K562 (cell line): Measurements from ENCODE around the gene HOXB6. TPM values are rescaled to one million over a fixed set of nuclear protein-coding genes. Genes with fewer than 3 reads are reported as not detected.

ENCODE experiments used
- ATAC-seq: fragments of 200-7000 bp; cut with Tn5 transposase; 3 replicates; pipeline ENCODE4 v1.9.1; 2020; ENCODE audit warnings: moderate library complexity
- BruUV-seq: library from RNA; stranded (reverse); fragments of 400-500 nt; replicated peaks from 2 replicates; lab custom pipeline; 2021; lab: Mats Ljungman, UMichigan
- CTCF ChIA-PET: fragments of 300-600 bp; formaldehyde crosslinking; extraction: SDS; loops from one replicate; lab custom pipeline; 2021; ENCODE audit warnings: low intra/inter-chr PET ratio; lab: Yijun Ruan, JAX
- POLR2A ChIA-PET: fragments of 300-600, 350-650 bp; sonication (Branson Sonifier 250); formaldehyde crosslinking; extraction: SDS; loops from one replicate; lab custom pipeline; 2021; ENCODE audit warnings: antibody characterized with exemption, inconsistent platforms; lab: Yijun Ruan, JAX
- DNase-seq, 4 experiments: peaks; one replicate each; pipeline versions ENCODE4 v3.0.0 to v3.0.0-alpha.2; 2011 to 2018; ENCODE audit warnings: low spot score in 3 of 4, mixed read lengths in 3 of 4; ENCODE audit errors: extremely low read depth in 1 of 4
- FAIRE-seq: peaks from 2 replicates; lab custom pipeline; 2011; peaks lifted over from hg19 to GRCh38; lab: Jason Lieb, UNC
- H2AFZ ChIP-seq: 2 replicates; pipeline ENCODE4 v1.6.0; 2011; ENCODE audit warnings: low read depth, low read length, control low read depth, inconsistent platforms
- H3K27ac ChIP-seq: fragments of 200-600 bp; 3 replicates; pipeline ENCODE4 v1.8.0; 2011; ENCODE audit warnings: low read depth, mild to moderate bottlenecking, control low read depth, inconsistent platforms, low read length, moderate library complexity, mixed read lengths; ENCODE audit errors: extremely low read depth
- H3K27me3 ChIP-seq, 2 experiments: fragments of 300-600 bp in 1 of 2; 2 replicates in 1 of 2; 3 replicates in 1 of 2; pipeline versions ENCODE4 v1.6.0 to v1.8.0; 2011; ENCODE audit warnings: inconsistent platforms in 2 of 2, low read length in 2 of 2, mild to moderate bottlenecking in 1 of 2, mixed read lengths in 1 of 2, moderate library complexity in 1 of 2; ENCODE audit not compliant: control insufficient read depth in 2 of 2, insufficient read depth in 2 of 2
- H3K36me3 ChIP-seq: fragments of 300-600 bp; 3 replicates; pipeline ENCODE4 v1.8.0; 2011; ENCODE audit warnings: mild to moderate bottlenecking, low read length, inconsistent platforms; ENCODE audit not compliant: control insufficient read depth, insufficient read depth
- H3K4me1 ChIP-seq, 2 experiments: fragments of 200-600 bp in 1 of 2; replicated peaks in 1 of 2; 2 replicates in 1 of 2; 3 replicates in 1 of 2; pipeline versions ENCODE4 v1.5.1 to v1.8.0; 2011; ENCODE audit warnings: inconsistent platforms in 2 of 2, low read length in 2 of 2, mild to moderate bottlenecking in 1 of 2, mixed read lengths in 1 of 2, moderate library complexity in 1 of 2; ENCODE audit not compliant: control insufficient read depth in 2 of 2, insufficient read depth in 2 of 2
- H3K4me2 ChIP-seq: 2 replicates; pipeline ENCODE4 v1.6.1; 2011; ENCODE audit warnings: low read length, control low read depth, inconsistent platforms, mixed read lengths; ENCODE audit not compliant: insufficient read depth
- H3K4me3 ChIP-seq: fragments of 200-600 bp; sonication (generic), shearing (Covaris generic); 2 replicates; pipeline ENCODE4 v1.5.1; 2016; ENCODE audit warnings: control low read depth, inconsistent platforms
- H3K79me2 ChIP-seq: fragments of 200-600 bp; 3 replicates; pipeline ENCODE4 v1.8.0; 2011; ENCODE audit warnings: low read length, inconsistent platforms; ENCODE audit not compliant: control insufficient read depth, insufficient read depth
- H3K9ac ChIP-seq, 2 experiments: 2 replicates each; pipeline versions ENCODE4 v1.6.0 to v1.6.1; 2011; ENCODE audit warnings: low read depth in 2 of 2, low read length in 2 of 2, control low read depth in 1 of 2, inconsistent platforms in 1 of 2, mild to moderate bottlenecking in 1 of 2, mixed read lengths in 1 of 2; ENCODE audit not compliant: insufficient read depth in 1 of 2
- H3K9me1 ChIP-seq: one replicate; pipeline ENCODE4 v1.6.0; 2011; ENCODE audit warnings: inconsistent platforms, mild to moderate bottlenecking, low read length, moderate library complexity; ENCODE audit not compliant: control insufficient read depth, insufficient read depth
- H3K9me3 ChIP-seq: replicated peaks from 2 replicates; pipeline ENCODE4 v1.5.1; 2011; ENCODE audit warnings: low read depth, low read length, inconsistent platforms; ENCODE audit not compliant: control insufficient read depth, insufficient read depth
- H4K20me1 ChIP-seq: replicated peaks from 2 replicates; pipeline ENCODE4 v1.6.1; 2011; ENCODE audit warnings: low read length, inconsistent platforms, mixed read lengths; ENCODE audit not compliant: control insufficient read depth, insufficient read depth
- ATF3 ChIP-seq, 2 experiments: fragments of 450-650 bp in 1 of 2; sonication (generic) in 1 of 2; formaldehyde crosslinking in 1 of 2; IDR thresholded peaks in 1 of 2; conservative IDR thresholded peaks in 1 of 2; 2 replicates each; pipeline versions ENCODE4 v1.6.1 to v1.8.1; 2016 to 2023; ENCODE audit warnings: mild to moderate bottlenecking in 2 of 2, moderate library complexity in 2 of 2, inconsistent platforms in 1 of 2, missing genetic modification reagents in 1 of 2
- EGR1 ChIP-seq: fragments of 450-650 bp; conservative IDR thresholded peaks from 2 replicates; pipeline ENCODE4 v1.6.1; 2017; ENCODE audit warnings: mild to moderate bottlenecking
- HNRNPK ChIP-seq: fragments of 200-400 bp; formaldehyde crosslinking; IDR thresholded peaks from one replicate; pipeline ENCODE4 v1.6.1; 2018; ENCODE audit warnings: mild to moderate bottlenecking, low read depth, low read length; ENCODE audit not compliant: poor library complexity, severe bottlenecking
- SPI1 ChIP-seq: IDR thresholded peaks from 2 replicates; pipeline ENCODE4 v1.6.1; 2011; ENCODE audit warnings: low read depth, low read length, control low read depth, borderline replicate concordance
- TFAM ChIP-seq: fragments of 250-450 bp; sonication (Bioruptor Pico); conservative IDR thresholded peaks from 2 replicates; pipeline ENCODE4 v1.5.0; 2021; ENCODE audit warnings: mild to moderate bottlenecking, moderate library complexity
- ZNF140 ChIP-seq: fragments of 250-450 bp; sonication (Bioruptor Pico); IDR thresholded peaks from 2 replicates; pipeline ENCODE4 v1.8.0; 2021; ENCODE audit warnings: moderate library complexity, mild to moderate bottlenecking, inconsistent platforms
- ZNF695 ChIP-seq: fragments of 450-650 bp; formaldehyde crosslinking; IDR thresholded peaks from 2 replicates; pipeline ENCODE4 v1.4.0; 2020; ENCODE audit warnings: mild to moderate bottlenecking, moderate library complexity
- WGBS: fragments of 100-300 bp; shearing (Covaris generic); methylation state at CpG from one replicate; pipeline ENCODE4 v1.1.6; 2016; ENCODE audit warnings: low coverage, mixed read lengths; ENCODE audit not compliant: insufficient coverage; ENCODE audit errors: missing lambda C conversion rate; 5-methylcytosine and 5-hydroxymethylcytosine counted together
- in situ Hi-C: fragments of 300-500 bp; cut with MboI; formaldehyde crosslinking; loops from 4 replicates; pipeline ENCODE4 v1.15.0; 2018; ENCODE audit warnings: inconsistent platforms, mixed read lengths
- intact Hi-C: fragments of 100-400 bp; cut with micrococcal nuclease; formaldehyde crosslinking; loops from 2 replicates; pipeline ENCODE4 v1.14.2; 2022
- polyA plus RNA-seq, 8 experiments: library from polyadenylated mRNA; depleted of rRNA in 4 of 8; stranded (reverse) in 5 of 8; unstranded in 3 of 8; fragments of >200 nt; fragmentation: Nextera tagmentation in 2 of 8; fragmentation: Illumina TruSeq in 1 of 8; extraction: Ambion mirVana in 2 of 8; extraction: Trizol in 1 of 8; gene quantifications; 2 replicates each; pipeline versions ENCODE4 v1.2.1 to v1.2.3, GENCODE V29; 2011 to 2014; ENCODE audit warnings: inconsistent platforms in 1 of 8, missing spikeins in 1 of 8
- total RNA-seq, 7 experiments: library from RNA; depleted of rRNA in 6 of 7; stranded (reverse); fragments of >200 nt in 6 of 7; fragmentation: Illumina TruSeq in 2 of 7; extraction: Trizol in 2 of 7; gene quantifications; 2 replicates each; pipeline versions ENCODE4 v1.2.1 to v1.2.3, GENCODE V29; 2011 to 2021; ENCODE audit warnings: low replicate concordance in 1 of 7
- TF ChIP-seq, protein P1 (sequence below): fragments of 450-650 bp; formaldehyde crosslinking; conservative IDR thresholded peaks from 2 replicates; pipeline ENCODE4 v1.4.0; 2022; ENCODE audit warnings: mild to moderate bottlenecking, missing genetic modification characterization
- TF ChIP-seq, protein P2 (sequence below): fragments of 450-650 bp; IDR thresholded peaks from 2 replicates; pipeline ENCODE4 v1.6.1; 2018; ENCODE audit not compliant: partially characterized antibody
- TF ChIP-seq, protein P3 (sequence below): sonication (generic); formaldehyde crosslinking; IDR thresholded peaks from 2 replicates; pipeline ENCODE4 v1.8.1; 2023; ENCODE audit warnings: mild to moderate bottlenecking, missing genetic modification reagents

HOXB6 gene
- total and polyA plus RNA-seq, 9 of the 15 experiments (the other 6 are each of a cell fraction or from before 2014, with no cell fraction given), result 1.2 to 14.8 (median 4.9) TPM

DNA sequence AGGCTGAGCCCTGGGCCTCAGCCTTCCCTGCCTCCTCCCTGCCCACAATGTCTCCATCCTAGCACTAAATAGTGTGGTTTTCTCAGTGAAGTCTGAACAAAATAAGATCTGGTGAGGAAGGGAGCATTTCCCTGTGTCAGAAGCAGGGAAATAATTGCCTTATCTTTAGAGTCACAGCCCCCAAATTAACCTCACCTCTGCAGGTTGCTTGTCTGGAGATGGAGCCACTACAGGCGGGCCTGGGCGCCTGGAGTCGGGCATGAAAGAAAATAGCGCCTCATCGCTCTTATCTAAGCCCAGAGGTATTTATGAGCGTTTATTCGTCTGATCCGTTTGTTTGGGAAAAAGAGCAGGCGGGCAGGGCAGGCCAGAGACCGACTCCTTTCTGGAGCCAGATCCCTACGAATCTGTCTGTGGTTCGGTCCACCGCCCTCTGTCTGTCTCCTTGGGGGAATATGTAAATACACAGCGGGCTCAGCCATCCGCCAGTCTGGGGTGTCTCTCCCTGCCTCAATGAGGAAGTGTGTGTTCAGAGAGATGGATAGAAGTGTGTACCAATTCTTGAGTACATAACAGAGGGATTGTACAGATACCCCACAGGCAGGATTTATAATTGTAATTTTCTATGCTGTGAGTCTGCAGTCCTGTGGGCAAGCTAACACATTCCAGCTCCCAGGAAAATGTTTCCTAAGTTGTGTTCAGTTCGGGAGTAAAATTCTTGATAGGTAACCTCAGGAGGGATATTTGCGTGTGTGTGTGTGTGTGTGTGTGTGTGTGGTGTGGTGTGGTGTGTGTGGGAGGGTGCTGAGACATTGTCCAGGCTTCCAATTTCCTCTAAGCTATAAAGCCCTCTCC lies 4.3 kb downstream of the HOXB6 start:
- in situ Hi-C loops, result no loop called here
- H3K27ac ChIP-seq, result no peak overlapping the region

More for the DNA sequence above, 4.3 kb downstream of the HOXB6 start:
- no peak overlapping the region for H3K4me2 ChIP-seq
- no peaks in the 10 kb centered on the region for H3K9me3 ChIP-seq
- no peaks in the 10 kb centered on the region; the same call in 2 of the 3 replicates for H3K36me3 ChIP-seq
- BruUV-seq, result no TSS peak
- H3K79me2 ChIP-seq, result peaks cover 62% of the 10 kb centered on the region
- peak overlapping the region in 1 of 2 experiments; percentile 11; a peak in 1 of 4 replicates for H3K9ac ChIP-seq
- H2AFZ ChIP-seq, result no peak overlapping the region
- intact Hi-C loops, result no loop called here
- H3K4me1 ChIP-seq, result peaks cover 31 to 56% of the 10 kb centered on the region in 2 experiments; a peak in 4 of 5 replicates
- ATAC-seq (no peak), DNase-seq (no peak), FAIRE-seq (no peak)
- H3K4me3 ChIP-seq, result no peak overlapping the region
- ChIA-PET POLR2A (interaction anchor here (0.7 to 1.2 kb wide), 3 partner anchors 10 to 55 kb away, joined by 3 to 4 read pairs (median 4); partner anchors contain the start of gene HOXB3), CTCF (interaction anchor here (1.0 kb wide), 1 partner anchor 17 kb away, joined by 3 read pairs; no protein-coding TSS in a partner anchor)
- no peaks in the 10 kb centered on the region for H3K27me3 ChIP-seq
- no peaks in the 10 kb centered on the region; the same call in 1 of the 2 replicates for H4K20me1 ChIP-seq
- TF ChIP-seq ATF3 (IDR thresholded peaks at IDR 0.05) (no peak), ATF3 (CRISPR knock-in tag; conservative IDR thresholded peaks at IDR 0.05) (no peak), SPI1 (peak; percentile 70), EGR1 (0 out of 2 replicates have a peak, but pooled peaks have one; percentile 27), TFAM (CRISPR knock-in tag) (no peak), ZNF695 (CRISPR knock-in tag) (no peak), HNRNPK (no peak), ZNF140 (CRISPR knock-in tag) (no peak)
- TF ChIP-seq, protein P1, sequence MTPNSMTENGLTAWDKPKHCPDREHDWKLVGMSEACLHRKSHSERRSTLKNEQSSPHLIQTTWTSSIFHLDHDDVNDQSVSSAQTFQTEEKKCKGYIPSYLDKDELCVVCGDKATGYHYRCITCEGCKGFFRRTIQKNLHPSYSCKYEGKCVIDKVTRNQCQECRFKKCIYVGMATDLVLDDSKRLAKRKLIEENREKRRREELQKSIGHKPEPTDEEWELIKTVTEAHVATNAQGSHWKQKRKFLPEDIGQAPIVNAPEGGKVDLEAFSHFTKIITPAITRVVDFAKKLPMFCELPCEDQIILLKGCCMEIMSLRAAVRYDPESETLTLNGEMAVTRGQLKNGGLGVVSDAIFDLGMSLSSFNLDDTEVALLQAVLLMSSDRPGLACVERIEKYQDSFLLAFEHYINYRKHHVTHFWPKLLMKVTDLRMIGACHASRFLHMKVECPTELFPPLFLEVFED, result no peak
- TF ChIP-seq, protein P2, sequence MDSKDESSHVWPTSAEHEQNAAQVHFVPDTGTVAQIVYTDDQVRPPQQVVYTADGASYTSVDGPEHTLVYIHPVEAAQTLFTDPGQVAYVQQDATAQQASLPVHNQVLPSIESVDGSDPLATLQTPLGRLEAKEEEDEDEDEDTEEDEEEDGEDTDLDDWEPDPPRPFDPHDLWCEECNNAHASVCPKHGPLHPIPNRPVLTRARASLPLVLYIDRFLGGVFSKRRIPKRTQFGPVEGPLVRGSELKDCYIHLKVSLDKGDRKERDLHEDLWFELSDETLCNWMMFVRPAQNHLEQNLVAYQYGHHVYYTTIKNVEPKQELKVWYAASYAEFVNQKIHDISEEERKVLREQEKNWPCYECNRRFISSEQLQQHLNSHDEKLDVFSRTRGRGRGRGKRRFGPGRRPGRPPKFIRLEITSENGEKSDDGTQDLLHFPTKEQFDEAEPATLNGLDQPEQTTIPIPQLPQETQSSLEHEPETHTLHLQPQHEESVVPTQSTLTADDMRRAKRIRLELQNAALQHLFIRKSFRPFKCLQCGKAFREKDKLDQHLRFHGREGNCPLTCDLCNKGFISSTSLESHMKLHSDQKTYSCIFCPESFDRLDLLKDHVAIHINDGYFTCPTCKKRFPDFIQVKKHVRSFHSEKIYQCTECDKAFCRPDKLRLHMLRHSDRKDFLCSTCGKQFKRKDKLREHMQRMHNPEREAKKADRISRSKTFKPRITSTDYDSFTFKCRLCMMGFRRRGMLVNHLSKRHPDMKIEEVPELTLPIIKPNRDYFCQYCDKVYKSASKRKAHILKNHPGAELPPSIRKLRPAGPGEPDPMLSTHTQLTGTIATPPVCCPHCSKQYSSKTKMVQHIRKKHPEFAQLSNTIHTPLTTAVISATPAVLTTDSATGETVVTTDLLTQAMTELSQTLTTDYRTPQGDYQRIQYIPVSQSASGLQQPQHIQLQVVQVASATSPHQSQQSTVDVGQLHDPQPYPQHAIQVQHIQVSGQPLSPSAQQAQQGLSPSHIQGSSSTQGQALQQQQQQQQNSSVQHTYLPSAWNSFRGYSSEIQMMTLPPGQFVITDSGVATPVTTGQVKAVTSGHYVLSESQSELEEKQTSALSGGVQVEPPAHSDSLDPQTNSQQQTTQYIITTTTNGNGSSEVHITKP, result peak; percentile 57
- TF ChIP-seq, protein P3, sequence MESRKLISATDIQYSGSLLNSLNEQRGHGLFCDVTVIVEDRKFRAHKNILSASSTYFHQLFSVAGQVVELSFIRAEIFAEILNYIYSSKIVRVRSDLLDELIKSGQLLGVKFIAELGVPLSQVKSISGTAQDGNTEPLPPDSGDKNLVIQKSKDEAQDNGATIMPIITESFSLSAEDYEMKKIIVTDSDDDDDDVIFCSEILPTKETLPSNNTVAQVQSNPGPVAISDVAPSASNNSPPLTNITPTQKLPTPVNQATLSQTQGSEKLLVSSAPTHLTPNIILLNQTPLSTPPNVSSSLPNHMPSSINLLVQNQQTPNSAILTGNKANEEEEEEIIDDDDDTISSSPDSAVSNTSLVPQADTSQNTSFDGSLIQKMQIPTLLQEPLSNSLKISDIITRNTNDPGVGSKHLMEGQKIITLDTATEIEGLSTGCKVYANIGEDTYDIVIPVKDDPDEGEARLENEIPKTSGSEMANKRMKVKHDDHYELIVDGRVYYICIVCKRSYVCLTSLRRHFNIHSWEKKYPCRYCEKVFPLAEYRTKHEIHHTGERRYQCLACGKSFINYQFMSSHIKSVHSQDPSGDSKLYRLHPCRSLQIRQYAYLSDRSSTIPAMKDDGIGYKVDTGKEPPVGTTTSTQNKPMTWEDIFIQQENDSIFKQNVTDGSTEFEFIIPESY, result peak; percentile 84
- no peaks in the 10 kb centered on the region for H3K9me1 ChIP-seq
- WGBS, result 58% methylated on average over 17 of the region's 17 CpGs
